Suprapubic skin (tissue), 3 donors: ENCODE results near the gene SGO2.

Source experiments
- EP300 ChIP-seq: sonication (generic); formaldehyde crosslinking; IDR thresholded peaks from one replicate; pipeline ENCODE4 v1.6.1; 2017; ENCODE audit warnings: antibody characterized with exemption
- TF ChIP-seq, protein P1 (sequence below), 2 donors: fragments of 200-600 bp in 1 of 2; fragments of 450-650 bp in 1 of 2; sonication (generic) in 1 of 2; IDR thresholded peaks; one replicate each; pipeline ENCODE4 v1.5.1; 2016 to 2019; ENCODE audit warnings: antibody characterized with exemption in 2 of 2, mild to moderate bottlenecking in 1 of 2, moderate library complexity in 1 of 2

DNA sequence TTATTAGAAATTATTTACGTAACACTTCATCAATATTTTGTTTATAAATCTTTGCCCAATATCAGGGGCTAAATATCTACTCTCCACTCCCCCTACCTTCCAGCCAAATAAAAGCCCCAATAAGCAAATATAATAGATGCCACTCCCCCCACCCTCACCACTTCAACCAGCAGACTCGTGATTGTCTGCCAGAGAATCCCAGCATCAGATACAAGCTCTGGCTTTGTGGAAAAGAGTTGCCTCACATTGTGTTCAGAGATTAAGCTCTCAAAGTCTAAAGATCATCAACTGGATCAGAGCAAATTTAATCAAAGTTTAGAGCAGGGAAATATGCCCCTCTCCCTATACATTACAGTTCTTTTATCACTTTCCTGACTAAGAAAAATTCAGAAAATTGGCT is 99.3 kb downstream of the SGO2 start:
- TF ChIP-seq, protein P1, sequence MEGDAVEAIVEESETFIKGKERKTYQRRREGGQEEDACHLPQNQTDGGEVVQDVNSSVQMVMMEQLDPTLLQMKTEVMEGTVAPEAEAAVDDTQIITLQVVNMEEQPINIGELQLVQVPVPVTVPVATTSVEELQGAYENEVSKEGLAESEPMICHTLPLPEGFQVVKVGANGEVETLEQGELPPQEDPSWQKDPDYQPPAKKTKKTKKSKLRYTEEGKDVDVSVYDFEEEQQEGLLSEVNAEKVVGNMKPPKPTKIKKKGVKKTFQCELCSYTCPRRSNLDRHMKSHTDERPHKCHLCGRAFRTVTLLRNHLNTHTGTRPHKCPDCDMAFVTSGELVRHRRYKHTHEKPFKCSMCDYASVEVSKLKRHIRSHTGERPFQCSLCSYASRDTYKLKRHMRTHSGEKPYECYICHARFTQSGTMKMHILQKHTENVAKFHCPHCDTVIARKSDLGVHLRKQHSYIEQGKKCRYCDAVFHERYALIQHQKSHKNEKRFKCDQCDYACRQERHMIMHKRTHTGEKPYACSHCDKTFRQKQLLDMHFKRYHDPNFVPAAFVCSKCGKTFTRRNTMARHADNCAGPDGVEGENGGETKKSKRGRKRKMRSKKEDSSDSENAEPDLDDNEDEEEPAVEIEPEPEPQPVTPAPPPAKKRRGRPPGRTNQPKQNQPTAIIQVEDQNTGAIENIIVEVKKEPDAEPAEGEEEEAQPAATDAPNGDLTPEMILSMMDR (IDR thresholded peaks at IDR 0.05), result no peak
- no peak for TF ChIP-seq EP300
